A673 (cell line): ENCODE data around the gene GRIK3. TPM values are rescaled to one million over a fixed set of nuclear protein-coding genes. Genes with fewer than 3 reads are reported as not detected.
"Not testable (repeated sequence)": the region's sequence is repeated elsewhere in the genome, so short reads cannot be mapped to it uniquely, and the experiment has no call there.

Source experiments
- BruUV-seq: library from RNA; stranded (reverse); fragments of 400-500 nt; replicated peaks from 2 replicates; lab custom pipeline; 2021; lab: Mats Ljungman, UMichigan
- CTCF ChIA-PET: fragments of 300-600 bp; sonication (Branson Sonifier 250); formaldehyde crosslinking; loops from one replicate; lab custom pipeline; 2022; ENCODE audit warnings: antibody characterized with exemption; lab: Charles Lee
- POLR2A ChIA-PET: fragments of 300-600 bp; sonication (Branson Sonifier 250); formaldehyde crosslinking; loops from one replicate; lab custom pipeline; 2022; ENCODE audit warnings: antibody characterized with exemption; ENCODE audit not compliant: low non-redundant PET; lab: Charles Lee
- DNase-seq: peaks from one replicate; pipeline ENCODE4 v3.0.0-alpha.2; 2015; ENCODE audit warnings: low spot score
- H3K27ac ChIP-seq: fragments of 200-600 bp; sonication (generic); 2 replicates; pipeline ENCODE4 v1.5.1; 2016; ENCODE audit warnings: mixed run types, low read depth, mild to moderate bottlenecking, mixed read lengths, antibody characterized with exemption, low read length; ENCODE audit not compliant: poor library complexity, severe bottlenecking
- H3K27me3 ChIP-seq: fragments of 200-600 bp; sonication (generic); replicated peaks from 2 replicates; pipeline ENCODE4 v1.6.1; 2017; ENCODE audit warnings: mixed run types, low read depth, mild to moderate bottlenecking, mixed read lengths, antibody characterized with exemption, low read length; ENCODE audit not compliant: insufficient read depth, poor library complexity
- H3K36me3 ChIP-seq: fragments of 200-600 bp; sonication (generic); 2 replicates; pipeline ENCODE4 v1.6.1; 2016; ENCODE audit warnings: mixed run types, mild to moderate bottlenecking, mixed read lengths, antibody characterized with exemption, low read length; ENCODE audit not compliant: insufficient read depth, poor library complexity, severe bottlenecking
- H3K4me1 ChIP-seq: fragments of 200-600 bp; sonication (generic); 2 replicates; pipeline ENCODE4 v1.6.1; 2017; ENCODE audit warnings: mixed run types, mild to moderate bottlenecking, mixed read lengths, antibody characterized with exemption, low read length; ENCODE audit not compliant: insufficient read depth, poor library complexity, severe bottlenecking
- H3K4me3 ChIP-seq: fragments of 200-600 bp; sonication (generic); 2 replicates; pipeline ENCODE4 v1.5.1; 2016; ENCODE audit warnings: low read depth, mixed run types, mild to moderate bottlenecking, mixed read lengths, low read length; ENCODE audit not compliant: poor library complexity, severe bottlenecking
- H3K9me3 ChIP-seq: fragments of 200-600 bp; sonication (generic); 2 replicates; pipeline ENCODE4 v1.6.1; 2016; ENCODE audit warnings: mixed run types, low read depth, mild to moderate bottlenecking, mixed read lengths, antibody characterized with exemption, low read length; ENCODE audit not compliant: poor library complexity, severe bottlenecking
- EZH2 ChIP-seq: fragments of 200-600 bp; sonication (generic); IDR thresholded peaks from 2 replicates; pipeline ENCODE4 v1.6.1; 2017; ENCODE audit warnings: borderline replicate concordance, low read depth, mild to moderate bottlenecking, mixed read lengths, antibody characterized with exemption, low read length; ENCODE audit not compliant: poor library complexity, severe bottlenecking
- intact Hi-C: fragments of 100-400 bp; cut with micrococcal nuclease; formaldehyde crosslinking; loops from one replicate; pipeline ENCODE4 v1.10.0; 2022; ENCODE audit not compliant: unreplicated experiment
- total RNA-seq: library from RNA; stranded (reverse); gene quantifications from 2 replicates; pipeline ENCODE4 v1.2.3, GENCODE V29; 2021
- TF ChIP-seq, protein P1 (sequence below): fragments of 300-800, 200-600 bp; sonication (generic); conservative IDR thresholded peaks from 2 replicates; pipeline ENCODE4 v1.5.1; 2017; ENCODE audit warnings: low read depth, mild to moderate bottlenecking, antibody characterized with exemption, low read length, moderate library complexity, mixed read lengths

GRIK3 gene
- total RNA-seq, 1 experiment from 2014 or later, result 0.17 TPM

DNA sequence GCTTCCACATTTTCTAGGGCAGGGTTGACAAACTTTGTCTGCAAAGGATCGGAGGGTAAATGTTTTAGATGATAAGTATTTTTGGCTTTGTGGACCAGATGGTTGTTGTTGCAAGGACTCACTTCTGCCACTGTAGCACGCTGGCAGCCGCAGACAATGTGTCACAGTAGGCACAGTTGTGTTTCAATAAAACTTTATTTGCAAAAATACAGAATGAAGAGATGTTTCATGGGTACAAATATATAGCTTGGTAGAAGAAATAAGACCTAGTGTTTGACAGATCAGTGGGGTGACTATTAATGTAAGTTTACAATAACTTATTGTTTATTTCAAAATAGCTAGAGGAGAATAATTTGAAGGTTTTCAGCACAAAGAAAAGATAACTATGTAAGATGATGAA, 127.8 kb downstream of the GRIK3 start:
- DNase-seq, result no peak
- H3K27me3 ChIP-seq, result peaks cover 5% of the 10 kb centered on the region
- no peaks in the 10 kb centered on the region for H3K4me1 ChIP-seq
- intact Hi-C loops, result no loop called here
- ChIA-PET POLR2A (no interaction called here), CTCF (no interaction called here)
- TF ChIP-seq EZH2, result no peak
- TF ChIP-seq, protein P1, sequence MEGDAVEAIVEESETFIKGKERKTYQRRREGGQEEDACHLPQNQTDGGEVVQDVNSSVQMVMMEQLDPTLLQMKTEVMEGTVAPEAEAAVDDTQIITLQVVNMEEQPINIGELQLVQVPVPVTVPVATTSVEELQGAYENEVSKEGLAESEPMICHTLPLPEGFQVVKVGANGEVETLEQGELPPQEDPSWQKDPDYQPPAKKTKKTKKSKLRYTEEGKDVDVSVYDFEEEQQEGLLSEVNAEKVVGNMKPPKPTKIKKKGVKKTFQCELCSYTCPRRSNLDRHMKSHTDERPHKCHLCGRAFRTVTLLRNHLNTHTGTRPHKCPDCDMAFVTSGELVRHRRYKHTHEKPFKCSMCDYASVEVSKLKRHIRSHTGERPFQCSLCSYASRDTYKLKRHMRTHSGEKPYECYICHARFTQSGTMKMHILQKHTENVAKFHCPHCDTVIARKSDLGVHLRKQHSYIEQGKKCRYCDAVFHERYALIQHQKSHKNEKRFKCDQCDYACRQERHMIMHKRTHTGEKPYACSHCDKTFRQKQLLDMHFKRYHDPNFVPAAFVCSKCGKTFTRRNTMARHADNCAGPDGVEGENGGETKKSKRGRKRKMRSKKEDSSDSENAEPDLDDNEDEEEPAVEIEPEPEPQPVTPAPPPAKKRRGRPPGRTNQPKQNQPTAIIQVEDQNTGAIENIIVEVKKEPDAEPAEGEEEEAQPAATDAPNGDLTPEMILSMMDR, result no peak
- H3K4me3 ChIP-seq, result no peak overlapping the region
- BruUV-seq, result no TSS peak
- no peaks in the 10 kb centered on the region for H3K9me3 ChIP-seq
- no peaks in the 10 kb centered on the region for H3K36me3 ChIP-seq
- no peak overlapping the region for H3K27ac ChIP-seq

GRCh38 chr1:36905941-36906340, 128.4 kb downstream of the GRIK3 start:
- H3K36me3 ChIP-seq, result no peaks in the 10 kb centered on the region
- BruUV-seq, result no TSS peak
- H3K27me3 ChIP-seq, result peaks cover 5% of the 10 kb centered on the region
- no peak overlapping the region for H3K27ac ChIP-seq
- no peaks in the 10 kb centered on the region for H3K4me1 ChIP-seq
- DNase-seq, result no peak
- intact Hi-C loops, result no loop called here
- POLR2A ChIA-PET, result no interaction called here
- TF ChIP-seq EZH2, result no peak
- TF ChIP-seq, protein P1, result no peak
- H3K9me3 ChIP-seq, result no peaks in the 10 kb centered on the region
- CTCF ChIA-PET, result no interaction called here
- no peak overlapping the region for H3K4me3 ChIP-seq

DNA sequence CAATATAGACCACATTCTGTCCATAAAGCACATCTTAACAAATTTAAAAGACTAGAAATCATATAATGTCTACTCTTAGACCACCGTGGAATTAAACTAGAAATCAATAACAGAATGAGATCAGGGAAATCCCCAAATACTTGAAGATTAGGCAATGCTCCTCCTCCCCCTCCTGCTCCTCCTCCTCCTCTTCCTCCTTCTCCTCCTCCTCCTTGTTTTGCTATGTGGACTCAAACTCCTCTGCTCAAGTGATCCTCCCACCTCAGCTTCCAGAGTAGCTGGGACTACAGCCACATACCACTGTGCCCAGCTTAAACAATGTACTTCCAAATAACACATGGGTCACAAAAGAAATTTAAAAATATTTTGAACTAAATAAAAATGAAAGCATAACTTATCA, 134.2 kb downstream of the GRIK3 start:
- Histone ChIP-seq H3K4me3 (no peak overlapping the region), H3K36me3 (no peaks in the 10 kb centered on the region), H3K27ac (no peak overlapping the region), H3K9me3 (peaks cover 7% of the 10 kb centered on the region), H3K27me3 (peaks cover 19% of the 10 kb centered on the region), H3K4me1 (no peaks in the 10 kb centered on the region)
- BruUV-seq, result no TSS peak
- intact Hi-C loops, result no loop called here
- ChIA-PET CTCF (no interaction called here), POLR2A (no interaction called here)
- no peak for DNase-seq
- TF ChIP-seq EZH2, result no peak
- TF ChIP-seq, protein P1, result no peak

- intact Hi-C loops, H3K27ac ChIP-seq, POLR2A ChIA-PET, H3K4me1 ChIP-seq, H3K4me3 ChIP-seq, H3K36me3 ChIP-seq, DNase-seq, H3K9me3 ChIP-seq, BruUV-seq, CTCF ChIA-PET: not testable (repeated sequence)
- H3K27me3 ChIP-seq, result peaks cover 29% of the 10 kb centered on the region
Measured at GRCh38 chr1:36897813-36898212, 136.5 kb downstream of the GRIK3 start.
